ENCODE data around the gene KHDC1L. TPM values are rescaled to one million over a fixed set of nuclear protein-coding genes. Genes with fewer than 3 reads are reported as not detected.

KHDC1L gene
- total and polyA plus RNA-seq, 2 experiments from 2014 or later, result not detected

DNA sequence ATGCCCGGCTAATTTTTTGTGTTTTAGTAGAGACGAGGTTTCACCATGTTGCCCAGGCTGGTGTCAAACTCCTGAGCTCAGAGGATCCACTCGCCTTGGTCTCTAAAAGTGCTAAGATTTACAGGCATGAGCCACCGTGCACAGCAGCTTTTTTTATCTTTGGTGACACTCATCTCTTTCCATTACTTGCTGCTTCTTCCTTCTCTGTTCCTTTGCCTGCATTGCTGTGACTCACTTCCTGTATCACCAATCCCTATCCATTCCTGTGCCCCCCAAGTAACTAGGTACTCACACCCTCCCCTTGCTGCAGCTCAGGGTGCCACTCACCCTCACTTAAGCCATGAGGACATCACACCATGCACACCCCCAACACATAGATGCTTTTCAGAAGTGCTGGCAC, 24.6 kb downstream of the KHDC1L start:
- peaks cover 15% of the 10 kb centered on the region; the same call in 2 of the 3 replicates for H3K9me3 Mint-ChIP-seq
- 0 out of 2 replicates have a peak, but pooled peaks cover 2% of the 10 kb centered on the region for H3K9me2 ChIP-seq (ENCODE audit: insufficient read depth)
- H3K27me3 Mint-ChIP-seq (ENCODE audit: insufficient read depth, low read depth, poor library complexity), result peaks cover 15% of the 10 kb centered on the region
- no peak overlapping the region for H3K4me3 Mint-ChIP-seq
- TF ChIP-seq, protein P1, sequence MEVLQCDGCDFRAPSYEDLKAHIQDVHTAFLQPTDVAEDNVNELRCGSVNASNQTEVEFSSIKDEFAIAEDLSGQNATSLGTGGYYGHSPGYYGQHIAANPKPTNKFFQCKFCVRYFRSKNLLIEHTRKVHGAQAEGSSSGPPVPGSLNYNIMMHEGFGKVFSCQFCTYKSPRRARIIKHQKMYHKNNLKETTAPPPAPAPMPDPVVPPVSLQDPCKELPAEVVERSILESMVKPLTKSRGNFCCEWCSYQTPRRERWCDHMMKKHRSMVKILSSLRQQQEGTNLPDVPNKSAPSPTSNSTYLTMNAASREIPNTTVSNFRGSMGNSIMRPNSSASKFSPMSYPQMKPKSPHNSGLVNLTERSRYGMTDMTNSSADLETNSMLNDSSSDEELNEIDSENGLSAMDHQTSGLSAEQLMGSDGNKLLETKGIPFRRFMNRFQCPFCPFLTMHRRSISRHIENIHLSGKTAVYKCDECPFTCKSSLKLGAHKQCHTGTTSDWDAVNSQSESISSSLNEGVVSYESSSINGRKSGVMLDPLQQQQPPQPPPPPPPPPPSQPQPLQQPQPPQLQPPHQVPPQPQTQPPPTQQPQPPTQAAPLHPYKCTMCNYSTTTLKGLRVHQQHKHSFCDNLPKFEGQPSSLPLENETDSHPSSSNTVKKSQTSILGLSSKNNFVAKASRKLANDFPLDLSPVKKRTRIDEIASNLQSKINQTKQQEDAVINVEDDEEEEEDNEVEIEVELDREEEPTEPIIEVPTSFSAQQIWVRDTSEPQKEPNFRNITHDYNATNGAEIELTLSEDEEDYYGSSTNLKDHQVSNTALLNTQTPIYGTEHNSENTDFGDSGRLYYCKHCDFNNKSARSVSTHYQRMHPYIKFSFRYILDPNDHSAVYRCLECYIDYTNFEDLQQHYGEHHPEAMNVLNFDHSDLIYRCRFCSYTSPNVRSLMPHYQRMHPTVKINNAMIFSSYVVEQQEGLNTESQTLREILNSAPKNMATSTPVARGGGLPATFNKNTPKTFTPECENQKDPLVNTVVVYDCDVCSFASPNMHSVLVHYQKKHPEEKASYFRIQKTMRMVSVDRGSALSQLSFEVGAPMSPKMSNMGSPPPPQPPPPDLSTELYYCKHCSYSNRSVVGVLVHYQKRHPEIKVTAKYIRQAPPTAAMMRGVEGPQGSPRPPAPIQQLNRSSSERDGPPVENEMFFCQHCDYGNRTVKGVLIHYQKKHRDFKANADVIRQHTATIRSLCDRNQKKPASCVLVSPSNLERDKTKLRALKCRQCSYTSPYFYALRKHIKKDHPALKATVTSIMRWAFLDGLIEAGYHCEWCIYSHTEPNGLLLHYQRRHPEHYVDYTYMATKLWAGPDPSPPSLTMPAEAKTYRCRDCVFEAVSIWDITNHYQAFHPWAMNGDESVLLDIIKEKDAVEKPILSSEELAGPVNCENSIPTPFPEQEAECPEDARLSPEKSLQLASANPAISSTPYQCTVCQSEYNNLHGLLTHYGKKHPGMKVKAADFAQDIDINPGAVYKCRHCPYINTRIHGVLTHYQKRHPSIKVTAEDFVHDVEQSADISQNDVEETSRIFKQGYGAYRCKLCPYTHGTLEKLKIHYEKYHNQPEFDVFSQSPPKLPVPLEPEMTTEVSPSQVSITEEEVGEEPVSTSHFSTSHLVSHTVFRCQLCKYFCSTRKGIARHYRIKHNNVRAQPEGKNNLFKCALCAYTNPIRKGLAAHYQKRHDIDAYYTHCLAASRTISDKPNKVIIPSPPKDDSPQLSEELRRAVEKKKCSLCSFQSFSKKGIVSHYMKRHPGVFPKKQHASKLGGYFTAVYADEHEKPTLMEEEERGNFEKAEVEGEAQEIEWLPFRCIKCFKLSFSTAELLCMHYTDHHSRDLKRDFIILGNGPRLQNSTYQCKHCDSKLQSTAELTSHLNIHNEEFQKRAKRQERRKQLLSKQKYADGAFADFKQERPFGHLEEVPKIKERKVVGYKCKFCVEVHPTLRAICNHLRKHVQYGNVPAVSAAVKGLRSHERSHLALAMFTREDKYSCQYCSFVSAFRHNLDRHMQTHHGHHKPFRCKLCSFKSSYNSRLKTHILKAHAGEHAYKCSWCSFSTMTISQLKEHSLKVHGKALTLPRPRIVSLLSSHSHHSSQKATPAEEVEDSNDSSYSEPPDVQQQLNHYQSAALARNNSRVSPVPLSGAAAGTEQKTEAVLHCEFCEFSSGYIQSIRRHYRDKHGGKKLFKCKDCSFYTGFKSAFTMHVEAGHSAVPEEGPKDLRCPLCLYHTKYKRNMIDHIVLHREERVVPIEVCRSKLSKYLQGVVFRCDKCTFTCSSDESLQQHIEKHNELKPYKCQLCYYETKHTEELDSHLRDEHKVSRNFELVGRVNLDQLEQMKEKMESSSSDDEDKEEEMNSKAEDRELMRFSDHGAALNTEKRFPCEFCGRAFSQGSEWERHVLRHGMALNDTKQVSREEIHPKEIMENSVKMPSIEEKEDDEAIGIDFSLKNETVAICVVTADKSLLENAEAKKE (CRISPR knock-in tag; IDR thresholded peaks at IDR 0.05), result no peak
- TF ChIP-seq POLR2AphosphoS5 (IDR thresholded peaks at IDR 0.05; ENCODE audit: low read depth) (no peak), EZH2 (IDR thresholded peaks at IDR 0.05; ENCODE audit: low read depth, unreplicated experiment) (no peak), ZNF114 (CRISPR knock-in tag; IDR thresholded peaks at IDR 0.05) (no peak), NANOG (IDR thresholded peaks at IDR 0.05; ENCODE audit: borderline replicate concordance) (no peak), ZNF331 (CRISPR knock-in tag; IDR thresholded peaks at IDR 0.05; ENCODE audit: low read depth) (no peak), STAT1 (IDR thresholded peaks at IDR 0.05; ENCODE audit: unreplicated experiment) (no peak), CREB1 (CRISPR knock-in tag; IDR thresholded peaks at IDR 0.05; ENCODE audit: low read depth) (no peak), REST (IDR thresholded peaks at IDR 0.05; ENCODE audit: unreplicated experiment) (no peak), EZH2phosphoT487 (IDR thresholded peaks at IDR 0.05; ENCODE audit: unreplicated experiment) (no peak), ETS1 (IDR thresholded peaks at IDR 0.05) (no peak), JUNB (IDR thresholded peaks at IDR 0.05; ENCODE audit: unreplicated experiment) (no peak)
- TF ChIP-seq, protein P2, sequence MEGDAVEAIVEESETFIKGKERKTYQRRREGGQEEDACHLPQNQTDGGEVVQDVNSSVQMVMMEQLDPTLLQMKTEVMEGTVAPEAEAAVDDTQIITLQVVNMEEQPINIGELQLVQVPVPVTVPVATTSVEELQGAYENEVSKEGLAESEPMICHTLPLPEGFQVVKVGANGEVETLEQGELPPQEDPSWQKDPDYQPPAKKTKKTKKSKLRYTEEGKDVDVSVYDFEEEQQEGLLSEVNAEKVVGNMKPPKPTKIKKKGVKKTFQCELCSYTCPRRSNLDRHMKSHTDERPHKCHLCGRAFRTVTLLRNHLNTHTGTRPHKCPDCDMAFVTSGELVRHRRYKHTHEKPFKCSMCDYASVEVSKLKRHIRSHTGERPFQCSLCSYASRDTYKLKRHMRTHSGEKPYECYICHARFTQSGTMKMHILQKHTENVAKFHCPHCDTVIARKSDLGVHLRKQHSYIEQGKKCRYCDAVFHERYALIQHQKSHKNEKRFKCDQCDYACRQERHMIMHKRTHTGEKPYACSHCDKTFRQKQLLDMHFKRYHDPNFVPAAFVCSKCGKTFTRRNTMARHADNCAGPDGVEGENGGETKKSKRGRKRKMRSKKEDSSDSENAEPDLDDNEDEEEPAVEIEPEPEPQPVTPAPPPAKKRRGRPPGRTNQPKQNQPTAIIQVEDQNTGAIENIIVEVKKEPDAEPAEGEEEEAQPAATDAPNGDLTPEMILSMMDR (conservative IDR thresholded peaks at IDR 0.05; ENCODE audit: low read depth in 2 of 2), result no peak
- H3K36me3 Mint-ChIP-seq (ENCODE audit: low read depth), result peaks cover 5% of the 10 kb centered on the region; the same call in 1 of the 3 replicates
- no peaks in the 10 kb centered on the region for H4K20me1 ChIP-seq (replicated peaks; ENCODE audit: insufficient read depth)
- no peaks in the 10 kb centered on the region for H3K79me2 ChIP-seq (replicated peaks; ENCODE audit: insufficient read depth)
- no peaks in the 10 kb centered on the region for H3K27me3 ChIP-seq (ENCODE audit: insufficient read depth)
- no peaks in the 10 kb centered on the region for H3K36me3 ChIP-seq (ENCODE audit: insufficient read depth)
- ATAC-seq (no peak), DNase-seq (ENCODE audit: low spot score) (no peak)
- no peak overlapping the region for H3K4me2 ChIP-seq
- H3K4me3 ChIP-seq, result no peak overlapping the region
- H3K4me1 ChIP-seq (ENCODE audit: insufficient read depth), result peaks cover 34% of the 10 kb centered on the region
- H3F3A ChIP-seq (replicated peaks; ENCODE audit: low read depth), result no peaks in the 10 kb centered on the region
- H3K27ac ChIP-seq (ENCODE audit: low read depth), result no peak overlapping the region
- peaks cover 45% of the 10 kb centered on the region for H3K4me1 Mint-ChIP-seq
- H3K27ac Mint-ChIP-seq, result no peak overlapping the region
- H2AFZ ChIP-seq, result peak overlapping the region; percentile 47; the same call in 1 of the 2 replicates
